ENCODE results near the gene RB1. TPM values are rescaled to one million over a fixed set of nuclear protein-coding genes. Genes with fewer than 3 reads are reported as not detected.

RB1 gene
- polyA plus RNA-seq, 1 donor from 2014 or later = 29.5 TPM

GRCh38 chr13:48320399-48320790 lies 16.8 kb downstream of the RB1 start:
- Histone ChIP-seq H3K9me2 (ENCODE audit: insufficient read depth, low read length) (no peaks in the 10 kb centered on the region), H3K79me2 (replicated peaks; ENCODE audit: insufficient read depth, low read length) (no peaks in the 10 kb centered on the region), H3K27ac (ENCODE audit: low read length) (no peak overlapping the region), H4K20me1 (ENCODE audit: insufficient read depth) (no peaks in the 10 kb centered on the region), H3K36me3 (ENCODE audit: insufficient read depth, low read length) (no peaks in the 10 kb centered on the region), H3K9ac (ENCODE audit: low read length) (no peak overlapping the region), H3K9me3 (ENCODE audit: low read length) (no peaks in the 10 kb centered on the region), H3F3A (ENCODE audit: insufficient read depth, low read length, poor library complexity, severe bottlenecking) (no peaks in the 10 kb centered on the region), H2AFZ (ENCODE audit: low read depth, low read length) (no peak overlapping the region), H3K4me3 (ENCODE audit: low read length) (no peak overlapping the region), H3K4me2 (ENCODE audit: low read length) (no peak overlapping the region), H3K27me3 (ENCODE audit: insufficient read depth, low read depth, low read length) (no peaks in the 10 kb centered on the region)
- TF ChIP-seq MXI1 (conservative IDR thresholded peaks at IDR 0.05; ENCODE audit: poor library complexity, severe bottlenecking) (no peak), POLR2AphosphoS5 (IDR thresholded peaks at IDR 0.05) (no peak), SMC3 (conservative IDR thresholded peaks at IDR 0.05; ENCODE audit: poor library complexity) (no peak), RAD21 (conservative IDR thresholded peaks at IDR 0.05) (no peak), CTCF (IDR thresholded peaks at IDR 0.05; ENCODE audit: poor library complexity, severe bottlenecking) (no peak), EP300 (conservative IDR thresholded peaks at IDR 0.05; ENCODE audit: poor library complexity, severe bottlenecking) (no peak), TAF1 (IDR thresholded peaks at IDR 0.05; ENCODE audit: low read depth) (no peak), REST (IDR thresholded peaks at IDR 0.05; ENCODE audit: borderline replicate concordance) (no peak), EZH2 (IDR thresholded peaks at IDR 0.05; ENCODE audit: borderline replicate concordance, insufficient read depth, low read length, poor library complexity, severe bottlenecking) (no peak)

DNA sequence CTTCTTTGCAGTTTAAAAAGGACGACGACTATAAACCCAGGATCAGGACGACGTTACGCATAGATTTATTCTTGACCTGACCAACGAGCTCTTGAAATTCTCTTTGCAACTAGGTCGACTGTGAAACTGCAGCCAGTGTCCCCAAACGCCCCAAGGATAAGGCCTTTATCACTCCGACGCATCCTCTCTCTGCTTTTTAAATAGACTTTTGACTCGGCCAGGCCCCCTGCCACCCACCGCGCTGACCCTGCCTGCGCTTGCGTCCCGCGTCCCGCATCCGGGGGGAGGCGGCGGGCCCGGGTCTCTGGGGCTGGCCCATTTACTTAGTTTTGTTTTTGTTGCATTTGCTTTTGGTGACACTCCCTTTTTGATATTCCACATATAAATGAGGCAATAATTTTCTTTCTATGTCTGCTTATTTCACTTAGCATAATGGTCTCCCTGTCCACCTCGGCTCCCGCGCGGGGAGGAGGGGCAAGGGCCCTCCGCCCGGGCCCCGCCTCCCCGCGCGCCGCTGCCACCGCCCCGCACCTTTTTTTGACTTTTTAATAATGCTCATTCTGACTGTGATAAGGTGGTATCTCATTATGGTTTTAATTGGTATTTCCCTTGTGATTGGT lies 17.4 kb downstream of the RB1 start:
- H3K9me2 ChIP-seq (ENCODE audit: insufficient read depth, low read length) = no peaks in the 10 kb centered on the region
- no peak overlapping the region for H2AFZ ChIP-seq (ENCODE audit: low read depth, low read length)
- no peaks in the 10 kb centered on the region for H3K79me2 ChIP-seq (replicated peaks; ENCODE audit: insufficient read depth, low read length)
- H3F3A ChIP-seq (ENCODE audit: insufficient read depth, low read length, poor library complexity, severe bottlenecking) = no peaks in the 10 kb centered on the region
- no peaks in the 10 kb centered on the region for H4K20me1 ChIP-seq (ENCODE audit: insufficient read depth)
- no peak overlapping the region for H3K4me3 ChIP-seq (ENCODE audit: low read length)
- H3K27me3 ChIP-seq (ENCODE audit: insufficient read depth, low read depth, low read length) = no peaks in the 10 kb centered on the region
- TF ChIP-seq EZH2 (IDR thresholded peaks at IDR 0.05; ENCODE audit: borderline replicate concordance, insufficient read depth, low read length, poor library complexity, severe bottlenecking) (no peak), EP300 (conservative IDR thresholded peaks at IDR 0.05; ENCODE audit: poor library complexity, severe bottlenecking) (no peak), REST (IDR thresholded peaks at IDR 0.05; ENCODE audit: borderline replicate concordance) (no peak), RAD21 (conservative IDR thresholded peaks at IDR 0.05) (no peak), CTCF (IDR thresholded peaks at IDR 0.05; ENCODE audit: poor library complexity, severe bottlenecking) (no peak), MXI1 (conservative IDR thresholded peaks at IDR 0.05; ENCODE audit: poor library complexity, severe bottlenecking) (no peak), POLR2AphosphoS5 (IDR thresholded peaks at IDR 0.05) (no peak), SMC3 (conservative IDR thresholded peaks at IDR 0.05; ENCODE audit: poor library complexity) (no peak), TAF1 (IDR thresholded peaks at IDR 0.05; ENCODE audit: low read depth) (no peak)
- H3K36me3 ChIP-seq (ENCODE audit: insufficient read depth, low read length) = no peaks in the 10 kb centered on the region
- no peak overlapping the region for H3K27ac ChIP-seq (ENCODE audit: low read length)
- no peak overlapping the region for H3K9ac ChIP-seq (ENCODE audit: low read length)
- H3K4me2 ChIP-seq (ENCODE audit: low read length) = no peak overlapping the region
- no peaks in the 10 kb centered on the region for H3K9me3 ChIP-seq (ENCODE audit: low read length)

All from neural cell (in vitro differentiated cells).